Mesangial cell (primary cell): ENCODE measurements around the gene FLRT3. TPM values are rescaled to one million over a fixed set of nuclear protein-coding genes. Genes with fewer than 3 reads are reported as not detected.

Experiments used
- total RNA-seq: library from RNA; depleted of rRNA; stranded (reverse); fragments of >200 nt; gene quantifications from 2 replicates; pipeline ENCODE4 v1.2.3, GENCODE V29; 2015

Gene FLRT3
- total RNA-seq: 2.1 and 11.8 TPM in 2 replicates

GRCh38 chr20:14337400-14338171, at the start of gene FLRT3:
Gene FLRT3, minus strand, starts transcription at chr20:14337612. Its CDS starts 10,106 bp downstream, at chr20:14327506.

